ENCODE data around the gene PCDHGA11.

The PCDHGA11 gene

DNA sequence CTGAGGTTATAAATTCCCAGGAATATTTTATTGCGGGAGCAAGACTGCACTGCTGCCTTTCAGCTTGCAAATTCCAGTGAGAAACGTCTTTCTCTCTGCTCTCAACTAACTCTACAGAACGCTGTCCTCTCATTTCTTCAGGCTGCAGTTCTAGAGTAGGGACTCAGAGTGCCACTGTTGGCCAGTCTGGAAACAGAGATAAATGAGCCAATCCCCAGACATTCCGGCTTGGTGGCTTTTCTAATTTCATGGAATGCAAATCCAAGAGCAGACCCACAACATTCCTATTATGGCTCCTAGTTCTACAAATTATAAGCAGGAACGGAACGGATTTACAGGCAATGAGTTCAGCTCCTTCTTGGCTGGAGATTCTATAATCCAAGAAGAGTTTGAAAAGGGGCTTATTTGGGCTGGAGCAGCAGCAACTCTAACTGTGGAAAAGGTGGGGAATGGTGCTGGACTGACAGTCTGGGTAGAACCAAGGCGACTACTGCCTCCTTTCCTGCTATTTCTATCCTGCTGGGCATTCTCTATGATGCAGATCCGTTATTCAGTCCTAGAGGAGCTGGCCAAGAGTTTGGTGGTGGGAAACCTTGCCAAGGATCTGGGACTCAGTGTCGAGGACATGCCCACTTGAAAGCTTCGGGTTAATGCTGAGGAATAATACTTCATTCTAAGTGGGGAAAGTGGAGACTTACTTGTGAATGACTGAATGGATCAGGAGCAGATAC lies 18.7 kb downstream of the PCDHGA11 start:
- H3K9me3 ChIP-seq (ENCODE audit: control insufficient read depth, insufficient read depth, low read length): 0 out of 2 replicates have a peak, but pooled peaks cover 2% of the 10 kb centered on the region
- peaks cover 4% of the 10 kb centered on the region; the same call in 1 of the 2 replicates for H3K4me1 ChIP-seq (ENCODE audit: control insufficient read depth, insufficient read depth, low read length)
- no peak overlapping the region for H3K9ac ChIP-seq (ENCODE audit: low read depth, low read length)
- H3K27me3 ChIP-seq (ENCODE audit: control insufficient read depth, insufficient read depth, low read length): no peaks in the 10 kb centered on the region
- H3K4me3 ChIP-seq (ENCODE audit: low read depth, low read length): no peak overlapping the region
- no peak overlapping the region for H3K27ac ChIP-seq (ENCODE audit: low read depth, low read length)
- H3K36me3 ChIP-seq (ENCODE audit: control insufficient read depth, insufficient read depth, low read length): no peaks in the 10 kb centered on the region

DNA sequence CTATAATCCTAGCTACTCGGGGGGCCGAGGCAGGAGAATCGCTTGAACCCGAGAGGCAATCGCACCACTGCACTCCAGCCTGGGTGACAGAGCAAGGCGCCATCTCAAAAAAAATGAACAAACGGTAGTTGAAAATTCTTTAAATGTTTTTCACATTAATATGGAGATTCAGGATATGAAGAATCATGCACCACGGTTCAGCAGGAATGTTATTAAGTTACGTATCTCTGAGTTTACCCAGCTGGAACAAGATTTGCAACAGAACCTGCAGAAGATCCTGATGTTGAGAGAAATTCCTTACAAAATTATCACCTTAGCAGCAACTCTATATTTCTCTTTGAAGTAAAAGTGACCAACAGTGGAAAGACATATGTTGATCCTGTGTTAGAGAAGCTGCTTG lies 19.5 kb downstream of the PCDHGA11 start:
- no peak overlapping the region for H3K27ac ChIP-seq (ENCODE audit: low read depth, low read length)
- H3K9ac ChIP-seq (ENCODE audit: low read depth, low read length): no peak overlapping the region
- 0 out of 2 replicates have a peak, but pooled peaks cover 2% of the 10 kb centered on the region for H3K9me3 ChIP-seq (ENCODE audit: control insufficient read depth, insufficient read depth, low read length)
- no peaks in the 10 kb centered on the region for H3K27me3 ChIP-seq (ENCODE audit: control insufficient read depth, insufficient read depth, low read length)
- H3K4me1 ChIP-seq (ENCODE audit: control insufficient read depth, insufficient read depth, low read length): peaks cover 4% of the 10 kb centered on the region; the same call in 1 of the 2 replicates
- H3K4me3 ChIP-seq (ENCODE audit: low read depth, low read length): no peak overlapping the region
- no peaks in the 10 kb centered on the region for H3K36me3 ChIP-seq (ENCODE audit: control insufficient read depth, insufficient read depth, low read length)

DNA sequence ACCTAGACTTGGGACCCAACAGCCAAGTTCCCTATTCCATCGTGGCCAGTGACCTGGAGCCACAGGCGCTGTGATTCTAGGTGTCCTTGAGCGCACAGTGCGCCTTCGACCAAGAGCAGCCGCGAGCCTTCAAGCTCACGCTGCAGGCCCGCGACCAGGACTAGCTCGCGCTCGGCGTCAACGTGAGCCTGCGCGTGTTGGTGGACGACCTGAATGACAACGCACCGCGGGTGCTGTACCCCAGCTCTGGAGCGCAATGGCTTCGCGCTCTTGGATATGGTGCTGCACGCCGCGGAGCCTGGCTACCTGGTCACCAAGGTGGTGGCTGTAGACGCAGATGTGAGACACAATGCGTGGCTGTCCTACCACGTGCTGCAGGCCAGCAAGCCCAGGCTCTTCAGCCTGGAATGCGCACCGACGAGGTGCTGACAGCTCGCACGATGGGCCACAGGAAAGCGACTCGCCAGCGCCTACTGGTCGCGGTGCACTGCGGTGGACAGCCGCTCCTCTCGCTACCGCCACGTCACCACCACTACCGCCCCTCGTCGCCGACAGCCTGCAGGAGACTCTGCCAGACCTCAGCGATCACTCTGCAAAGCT lies 20.8 kb downstream of the PCDHGA11 start:
- Histone ChIP-seq H3K4me3 (ENCODE audit: low read depth, low read length) (no peak overlapping the region), H3K27me3 (ENCODE audit: control insufficient read depth, insufficient read depth, low read length) (no peaks in the 10 kb centered on the region), H3K4me1 (ENCODE audit: control insufficient read depth, insufficient read depth, low read length) (peaks cover 4% of the 10 kb centered on the region; the same call in 1 of the 2 replicates), H3K9ac (ENCODE audit: low read depth, low read length) (no peak overlapping the region), H3K27ac (ENCODE audit: low read depth, low read length) (no peak overlapping the region), H3K36me3 (ENCODE audit: control insufficient read depth, insufficient read depth, low read length) (no peaks in the 10 kb centered on the region), H3K9me3 (ENCODE audit: control insufficient read depth, insufficient read depth, low read length) (no peaks in the 10 kb centered on the region)

DNA sequence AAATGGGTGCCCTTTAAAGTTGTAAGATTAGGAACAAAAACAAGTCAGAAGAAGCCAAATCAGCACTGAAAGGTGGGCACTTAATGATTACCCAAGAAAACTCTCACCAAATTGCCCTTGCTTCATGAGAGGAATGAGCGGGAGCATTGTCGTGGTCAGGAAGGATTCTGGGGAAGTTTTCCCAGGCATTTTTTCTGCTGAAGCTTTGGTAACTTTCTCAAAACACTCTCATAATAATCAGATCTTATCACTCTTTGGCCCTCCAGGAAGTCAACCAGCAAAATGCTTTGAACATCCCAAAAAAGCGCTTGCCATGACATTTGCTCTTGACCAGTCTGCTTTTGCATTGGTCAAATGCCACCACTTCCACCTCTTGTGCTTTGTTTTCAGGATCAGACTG lies 44.5 kb downstream of the PCDHGA11 start:
- Histone ChIP-seq H3K4me3 (ENCODE audit: low read depth, low read length) (no peak overlapping the region), H3K27me3 (ENCODE audit: control insufficient read depth, insufficient read depth, low read length) (no peaks in the 10 kb centered on the region), H3K9ac (ENCODE audit: low read depth, low read length) (no peak overlapping the region), H3K36me3 (ENCODE audit: control insufficient read depth, insufficient read depth, low read length) (no peaks in the 10 kb centered on the region), H3K9me3 (ENCODE audit: control insufficient read depth, insufficient read depth, low read length) (no peaks in the 10 kb centered on the region), H3K4me1 (ENCODE audit: control insufficient read depth, insufficient read depth, low read length) (no peaks in the 10 kb centered on the region), H3K27ac (ENCODE audit: low read depth, low read length) (no peak overlapping the region)

Data from HUES48 (cell line).